ENCODE data around the gene RFC2.

DNA sequence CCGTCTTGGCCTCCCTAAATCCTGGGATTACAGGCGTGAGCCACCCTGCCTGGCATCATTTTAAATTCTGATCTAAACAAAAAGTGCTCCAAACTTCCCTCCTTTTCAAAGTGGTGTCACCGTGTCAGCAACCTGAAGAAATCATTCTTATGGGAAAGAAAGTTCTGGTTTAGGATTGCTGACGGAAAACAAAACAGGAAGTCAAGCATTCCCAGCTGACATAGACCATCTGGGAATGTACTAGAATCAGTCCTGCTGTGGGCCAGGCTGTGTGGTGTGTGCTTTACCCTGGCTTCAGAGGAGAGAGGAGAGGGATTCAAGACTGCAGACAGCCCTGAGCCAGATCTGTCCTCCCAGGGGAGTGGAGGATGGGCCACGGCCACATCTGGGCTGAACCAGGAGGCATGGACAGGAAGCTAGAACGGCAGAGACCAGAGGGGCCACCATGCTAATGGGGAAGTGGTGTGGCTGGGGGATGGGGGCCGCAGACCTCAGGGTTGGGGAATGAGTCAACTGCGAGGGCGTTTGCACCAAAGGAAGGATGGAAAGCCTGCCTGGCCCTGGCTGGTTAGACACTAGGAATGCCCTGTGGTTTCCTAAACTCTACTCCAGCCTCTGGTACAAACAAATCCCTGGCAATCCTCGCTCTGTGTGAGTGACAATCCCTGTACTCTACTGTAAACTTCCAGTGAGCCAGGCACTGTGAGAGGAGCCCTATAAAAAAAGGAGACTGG lies 18.3 kb upstream of the RFC2 start:
- TF ChIP-seq CTCF (IDR thresholded peaks at IDR 0.05; ENCODE audit: low read depth, low read length, poor library complexity, severe bottlenecking) (no peak), EZH2phosphoT487 (IDR thresholded peaks at IDR 0.05; ENCODE audit: borderline replicate concordance, low read length) (no peak)
